Ovary (tissue), 9 donors: ENCODE data around the gene THRAP3. TPM values are rescaled to one million over a fixed set of nuclear protein-coding genes. Genes with fewer than 3 reads are reported as not detected.
"Not testable (repeated sequence)": the region's sequence is repeated elsewhere in the genome, so short reads cannot be mapped to it uniquely, and the experiment has no call there.

ENCODE experiments used
- DNase-seq, 5 donors: peaks; one replicate each; pipeline ENCODE4 v3.0.0-alpha.2; 2019 to 2020
- H3K27ac ChIP-seq, 2 donors: fragments of 200-600 bp; one replicate each; pipeline versions ENCODE4 v1.5.1 to v1.8.0; 2019 to 2022
- H3K27me3 ChIP-seq: fragments of 200-600 bp; one replicate; pipeline ENCODE4 v1.8.0; 2022
- H3K36me3 ChIP-seq: fragments of 200-600 bp; sonication (generic); one replicate; pipeline ENCODE4 v1.5.1; 2019
- H3K4me1 ChIP-seq: one replicate; pipeline ENCODE4 v1.8.1; 2013; ENCODE audit warnings: mild to moderate bottlenecking, moderate library complexity; ENCODE audit not compliant: insufficient read depth
- H3K4me3 ChIP-seq: fragments of 200-600 bp; sonication (generic); one replicate; pipeline ENCODE4 v1.5.1; 2017
- H3K9me3 ChIP-seq, 2 donors: fragments of 200-600 bp in 1 of 2; sonication (generic) in 1 of 2; one replicate each; pipeline versions ENCODE4 v1.5.1 to v1.8.1; 2013 to 2019; ENCODE audit warnings: mild to moderate bottlenecking in 1 of 2, moderate library complexity in 1 of 2
- CTCF ChIP-seq, 3 donors: fragments of 450-650 bp in 2 of 3; fragments of 200-600 bp in 1 of 3; IDR thresholded peaks; one replicate each; pipeline versions ENCODE4 v1.5.1 to v1.8.0; 2016 to 2022; ENCODE audit warnings: antibody characterized with exemption in 3 of 3, mild to moderate bottlenecking in 1 of 3
- EP300 ChIP-seq: sonication (generic); formaldehyde crosslinking; IDR thresholded peaks from one replicate; pipeline ENCODE4 v1.6.1; 2017; ENCODE audit warnings: antibody characterized with exemption
- POLR2A ChIP-seq: fragments of 450-650 bp; IDR thresholded peaks from one replicate; pipeline ENCODE4 v1.6.1; 2017; ENCODE audit warnings: antibody characterized with exemption, mild to moderate bottlenecking, moderate library complexity
- WGBS, 3 donors: extraction: QIAGEN DNeasy Blood & Tissue Kit in 1 of 3; methylation state at CpG; one replicate each; pipeline versions ENCODE4 v1.1.5 to v1.1.7; 2013 to 2017; 5-methylcytosine and 5-hydroxymethylcytosine counted together
- intact Hi-C, 4 donors: fragments of 100-400 bp; cut with DNase I; formaldehyde crosslinking; loops; one replicate each; pipeline versions ENCODE4 v1.11.0 to v1.15.1; 2022 to 2023
- polyA plus RNA-seq, 2 donors: library from polyadenylated mRNA; stranded (reverse); fragments of 200-250 nt in 1 of 2; fragments of 350-450 nt in 1 of 2; fragmentation: Illumina TruSeq in 1 of 2; extraction: RNeasy Lipid Tissue Mini Kit (QIAGEN cat#74804) in 1 of 2; gene quantifications; one replicate each; pipeline ENCODE4 v1.2.3, GENCODE V29; 2013 to 2014
- total RNA-seq, 7 donors: library from RNA; depleted of rRNA in 2 of 7; stranded (reverse); fragments of >200 nt in 2 of 7; fragmentation: NEBNext Ultra II Directional in 3 of 7; extraction: Animal tissue kit (Norgen Biotek cat#: 25700) in 3 of 7; gene quantifications; one replicate each; pipeline versions ENCODE4 v1.1.0 to v1.2.4, GENCODE V29; 2016 to 2023
- donor health status: DM: no; HTN: no; CAD: no; lungs with moderate emphysema.
- donor health status: DM: no; HTN: no; CAD: no.
- donor health status: Bipolar disorder and iron deficiency.
- donor health status: DM: yes; HTN: yes; CAD: no.
- donor health status: DM: no; HTN: no; CAD: no.
- donor health status: DM: yes; HTN: yes; CAD: no.

The THRAP3 gene
- total and polyA plus RNA-seq, 9 donors, result 40.2 to 109 (median 92.6) TPM

GRCh38 chr1:36247538-36247937 is 23.3 kb downstream of the THRAP3 start:
- no peaks in the 10 kb centered on the region for H3K36me3 ChIP-seq
- TF ChIP-seq EP300 (no peak), CTCF (IDR thresholded peaks at IDR 0.05) (no peak), POLR2A (no peak)
- WGBS, 3 donors, result 96 to 100% (median 97%) methylated on average over 3 of the region's 3 CpGs
- H3K9me3 ChIP-seq, result no peaks in the 10 kb centered on the region
- H3K4me1 ChIP-seq, result peaks cover 11% of the 10 kb centered on the region
- no peaks in the 10 kb centered on the region for H3K27me3 ChIP-seq
- no peak for DNase-seq
- H3K27ac ChIP-seq, result no peak overlapping the region
- H3K4me3 ChIP-seq, result no peak overlapping the region
- intact Hi-C loops, result no loop called here

GRCh38 chr1:36248250-36248894 is 24.1 kb downstream of the THRAP3 start:
- DNase-seq, result peak; percentile 71 to 90 (median 79)
- intact Hi-C loops, result no loop called here
- Histone ChIP-seq H3K27ac (peak overlapping the region in 1 of 2 donors; percentile 23), H3K27me3 (no peaks in the 10 kb centered on the region), H3K4me3 (no peak overlapping the region), H3K36me3 (no peaks in the 10 kb centered on the region), H3K4me1 (peaks cover 13% of the 10 kb centered on the region), H3K9me3 (no peaks in the 10 kb centered on the region)
- no peak for TF ChIP-seq CTCF (IDR thresholded peaks at IDR 0.05)
- WGBS, 3 donors, result 30 to 33% (median 31%) methylated on average over 4 of the region's 4 CpGs

GRCh38 chr1:36251794-36252481 is 27.7 kb downstream of the THRAP3 start:
- H3K36me3 ChIP-seq, result no peaks in the 10 kb centered on the region
- no peak overlapping the region for H3K27ac ChIP-seq
- intact Hi-C loops, result no loop called here
- no peak for DNase-seq
- H3K4me1 ChIP-seq, result peaks cover 16% of the 10 kb centered on the region
- 61 to 64% (median 61%) methylated on average over 9 of the region's 9 CpGs for WGBS, 3 donors
- no peaks in the 10 kb centered on the region for H3K27me3 ChIP-seq
- H3K9me3 ChIP-seq, result no peaks in the 10 kb centered on the region
- H3K4me3 ChIP-seq, result no peak overlapping the region
- no peak for TF ChIP-seq POLR2A
- no peak for TF ChIP-seq EP300
- TF ChIP-seq CTCF (IDR thresholded peaks at IDR 0.05), result no peak

- DNase-seq, H3K27ac ChIP-seq, intact Hi-C loops, H3K36me3 ChIP-seq, H3K9me3 ChIP-seq, H3K27me3 ChIP-seq, H3K4me3 ChIP-seq: not testable (repeated sequence)
- peaks cover 16% of the 10 kb centered on the region for H3K4me1 ChIP-seq
- 93 to 95% (median 95%) methylated on average over 6 of the region's 6 CpGs for WGBS, 3 donors
Measured at GRCh38 chr1:36252482-36252824, 28.2 kb downstream of the THRAP3 start.

GRCh38 chr1:36253161-36253862 is 29.1 kb downstream of the THRAP3 start:
- Histone ChIP-seq H3K27ac (no peak overlapping the region), H3K4me1 (peaks cover 15% of the 10 kb centered on the region), H3K9me3 (no peaks in the 10 kb centered on the region), H3K27me3 (no peaks in the 10 kb centered on the region), H3K36me3 (no peaks in the 10 kb centered on the region), H3K4me3 (no peak overlapping the region)
- WGBS, 3 donors, result 20 to 22% (median 20%) methylated on average over 5 of the region's 5 CpGs
- TF ChIP-seq POLR2A, result no peak
- no peak for TF ChIP-seq EP300
- no peak for TF ChIP-seq CTCF (IDR thresholded peaks at IDR 0.05)
- peak in 1 of 5 donors; percentile 40 for DNase-seq
- intact Hi-C loops, result no loop called here
